Measurements from ENCODE around the gene ZNF32. TPM values are rescaled to one million over a fixed set of nuclear protein-coding genes. Genes with fewer than 3 reads are reported as not detected.

Gene ZNF32, protein sequence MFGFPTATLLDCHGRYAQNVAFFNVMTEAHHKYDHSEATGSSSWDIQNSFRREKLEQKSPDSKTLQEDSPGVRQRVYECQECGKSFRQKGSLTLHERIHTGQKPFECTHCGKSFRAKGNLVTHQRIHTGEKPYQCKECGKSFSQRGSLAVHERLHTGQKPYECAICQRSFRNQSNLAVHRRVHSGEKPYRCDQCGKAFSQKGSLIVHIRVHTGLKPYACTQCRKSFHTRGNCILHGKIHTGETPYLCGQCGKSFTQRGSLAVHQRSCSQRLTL
- total RNA-seq (2022) (17.1 and 17.8 TPM in 2 replicates), Bru-seq, nascent RNA (percentile 64 among the genes with signal in this experiment), BruChase-seq, experiment 1, labeled RNA remaining after a 6-hour chase (percentile 73 among the genes with signal in this experiment), BruChase-seq, experiment 2, labeled RNA remaining after a 2-hour chase (percentile 70 among the genes with signal in this experiment)
- long read RNA-seq, transcript ZNF32-201 (3 exons, 1,137 nt), result major isoform, 10 of 19 reads
- long read RNA-seq, partial matches to known transcripts, result 1 of 19 reads
- long read RNA-seq, other reads (novel, unspliced or antisense), result 6 of 19 reads

DNA sequence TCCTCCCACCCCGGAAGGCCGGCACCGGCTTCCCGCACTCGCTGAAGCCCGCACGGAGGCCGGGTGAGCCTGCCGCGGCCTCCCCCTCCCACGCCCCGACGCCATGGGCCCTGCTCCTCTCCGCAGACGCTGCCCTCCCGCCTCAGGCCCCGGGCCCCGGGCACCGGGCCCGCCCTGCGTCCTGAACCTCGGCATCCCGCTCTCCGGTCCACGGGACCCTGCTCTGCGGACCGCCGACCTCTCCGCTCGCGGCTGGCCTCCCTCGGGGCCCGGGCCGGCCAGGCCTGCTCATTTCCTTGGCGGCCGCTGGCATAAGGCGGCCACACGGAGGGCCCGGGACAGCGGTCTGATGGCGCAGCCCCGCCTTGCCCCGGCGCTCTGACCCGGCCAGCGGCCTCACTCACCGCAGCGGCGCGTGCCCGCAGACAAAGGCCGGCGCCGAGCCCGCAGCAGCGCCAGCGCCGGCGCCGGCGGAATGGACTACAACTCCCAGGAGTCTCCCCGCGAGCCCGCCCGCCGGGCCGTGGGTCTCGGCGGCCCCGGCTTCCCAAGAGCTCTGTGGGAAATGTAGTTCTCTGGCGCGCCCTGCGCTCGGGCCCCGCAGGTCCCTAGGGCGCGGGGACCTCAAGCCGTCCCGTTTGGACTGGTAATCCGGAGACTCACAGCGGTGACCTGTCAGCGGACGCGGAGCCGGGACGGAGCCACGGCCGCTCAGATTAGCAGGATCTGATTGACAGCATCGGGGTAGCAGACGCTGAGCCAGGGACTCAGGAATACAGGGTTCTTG, at the start of gene ZNF32:
ZNF32 (minus strand) TSS at position 484 of the 787 bp plus-strand sequence. CDS start 2,748 bp downstream, outside the sequence.
- peak; percentile 86 for DNase-seq
- TF ChIP-seq, protein P1, sequence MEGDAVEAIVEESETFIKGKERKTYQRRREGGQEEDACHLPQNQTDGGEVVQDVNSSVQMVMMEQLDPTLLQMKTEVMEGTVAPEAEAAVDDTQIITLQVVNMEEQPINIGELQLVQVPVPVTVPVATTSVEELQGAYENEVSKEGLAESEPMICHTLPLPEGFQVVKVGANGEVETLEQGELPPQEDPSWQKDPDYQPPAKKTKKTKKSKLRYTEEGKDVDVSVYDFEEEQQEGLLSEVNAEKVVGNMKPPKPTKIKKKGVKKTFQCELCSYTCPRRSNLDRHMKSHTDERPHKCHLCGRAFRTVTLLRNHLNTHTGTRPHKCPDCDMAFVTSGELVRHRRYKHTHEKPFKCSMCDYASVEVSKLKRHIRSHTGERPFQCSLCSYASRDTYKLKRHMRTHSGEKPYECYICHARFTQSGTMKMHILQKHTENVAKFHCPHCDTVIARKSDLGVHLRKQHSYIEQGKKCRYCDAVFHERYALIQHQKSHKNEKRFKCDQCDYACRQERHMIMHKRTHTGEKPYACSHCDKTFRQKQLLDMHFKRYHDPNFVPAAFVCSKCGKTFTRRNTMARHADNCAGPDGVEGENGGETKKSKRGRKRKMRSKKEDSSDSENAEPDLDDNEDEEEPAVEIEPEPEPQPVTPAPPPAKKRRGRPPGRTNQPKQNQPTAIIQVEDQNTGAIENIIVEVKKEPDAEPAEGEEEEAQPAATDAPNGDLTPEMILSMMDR (IDR thresholded peaks at IDR 0.05; ENCODE audit: unreplicated experiment), result no peak
- H3K4me1 Mint-ChIP-seq (ENCODE audit: low read depth, unreplicated experiment), result peaks cover 5% of the 10 kb centered on the region
- no TSS peak for BruUV-seq (replicated peaks)
- peaks cover 25% of the 10 kb centered on the region for H3K36me3 Mint-ChIP-seq (ENCODE audit: insufficient read depth, unreplicated experiment)
- peak within 1 kb of the TSS; percentile 91 for H3K4me3 Mint-ChIP-seq (ENCODE audit: low read depth, unreplicated experiment)
- peak within 1 kb of the TSS; percentile 54 for H3K27ac Mint-ChIP-seq (ENCODE audit: unreplicated experiment)
- H3K27me3 Mint-ChIP-seq (ENCODE audit: unreplicated experiment), result peaks cover 7% of the 10 kb centered on the region
- intact Hi-C loops (cut with micrococcal nuclease; ENCODE audit: unreplicated experiment), result no loop called here
- peaks cover 15% of the 10 kb centered on the region for H3K9me3 Mint-ChIP-seq (ENCODE audit: low read depth, unreplicated experiment)
- CTCF ChIA-PET, result no interaction called here

DNA sequence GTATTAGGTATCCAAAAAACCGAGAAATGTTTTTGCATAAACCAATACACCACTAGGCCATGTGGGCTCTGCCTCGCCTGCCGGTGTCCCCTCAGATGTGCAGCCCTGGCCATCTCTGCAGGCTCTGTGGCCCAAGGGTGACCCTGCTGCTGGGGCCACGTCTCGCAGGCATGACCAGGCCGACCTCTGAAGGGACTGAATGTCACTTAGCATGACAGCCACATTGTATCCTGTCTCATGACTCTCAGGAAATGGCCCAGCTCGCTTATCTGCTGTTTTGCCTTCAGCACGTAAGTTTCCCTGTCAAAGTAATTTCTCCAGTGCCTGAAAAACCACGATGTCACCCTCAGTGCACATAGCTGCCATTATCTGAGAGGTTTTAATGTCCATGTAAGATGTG, 49.5 kb upstream of the ZNF32 start:
- TF ChIP-seq, protein P1 (IDR thresholded peaks at IDR 0.05; ENCODE audit: unreplicated experiment), result no peak
- Mint-ChIP-seq H3K9me3 (ENCODE audit: low read depth, unreplicated experiment) (no peaks in the 10 kb centered on the region), H3K4me3 (ENCODE audit: low read depth, unreplicated experiment) (no peak overlapping the region), H3K27me3 (ENCODE audit: unreplicated experiment) (peaks cover 23% of the 10 kb centered on the region), H3K4me1 (ENCODE audit: low read depth, unreplicated experiment) (no peaks in the 10 kb centered on the region), H3K36me3 (ENCODE audit: insufficient read depth, unreplicated experiment) (no peaks in the 10 kb centered on the region), H3K27ac (ENCODE audit: unreplicated experiment) (no peak overlapping the region)
- no TSS peak for BruUV-seq (replicated peaks)
- intact Hi-C loops (cut with micrococcal nuclease; ENCODE audit: unreplicated experiment), result no loop called here
- CTCF ChIA-PET, result no interaction called here
- no peak for DNase-seq

DNA sequence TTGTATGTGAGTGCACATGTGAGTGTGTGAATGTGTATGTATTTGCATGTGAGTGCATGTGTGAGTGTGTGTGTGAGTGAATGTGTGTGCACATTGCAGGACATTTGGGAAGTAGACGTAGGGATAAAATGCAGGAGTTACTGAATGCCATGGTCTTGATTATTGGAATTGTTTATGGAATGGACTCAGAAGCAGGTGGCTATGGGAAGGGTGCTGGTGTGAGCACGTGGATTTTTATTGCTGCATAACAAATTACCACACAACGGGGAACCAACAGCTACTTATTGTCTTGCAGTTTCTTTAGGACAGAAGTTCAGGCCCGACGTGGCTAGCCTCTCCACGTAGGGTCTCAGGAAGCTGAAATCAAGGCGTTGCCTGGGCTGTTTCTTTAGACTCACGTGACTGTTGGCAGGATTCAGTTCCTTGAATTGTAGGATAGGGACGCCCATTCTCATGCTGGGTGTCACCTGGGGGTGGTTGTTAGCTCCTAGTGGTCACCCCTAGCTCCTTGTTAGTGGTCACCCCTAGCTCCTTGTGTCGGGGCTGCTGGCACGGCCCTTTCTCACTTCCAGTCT, 48.3 kb upstream of the ZNF32 start:
- intact Hi-C loops (cut with micrococcal nuclease; ENCODE audit: unreplicated experiment), result no loop called here
- no peaks in the 10 kb centered on the region for H3K4me1 Mint-ChIP-seq (ENCODE audit: low read depth, unreplicated experiment)
- H3K36me3 Mint-ChIP-seq (ENCODE audit: insufficient read depth, unreplicated experiment), result no peaks in the 10 kb centered on the region
- H3K27me3 Mint-ChIP-seq (ENCODE audit: unreplicated experiment), result peaks cover 23% of the 10 kb centered on the region
- DNase-seq, result no peak
- BruUV-seq (replicated peaks), result no TSS peak
- CTCF ChIA-PET, result no interaction called here
- no peak overlapping the region for H3K4me3 Mint-ChIP-seq (ENCODE audit: low read depth, unreplicated experiment)
- TF ChIP-seq, protein P1 (IDR thresholded peaks at IDR 0.05; ENCODE audit: unreplicated experiment), result no peak
- H3K9me3 Mint-ChIP-seq (ENCODE audit: low read depth, unreplicated experiment), result no peaks in the 10 kb centered on the region
- no peak overlapping the region for H3K27ac Mint-ChIP-seq (ENCODE audit: unreplicated experiment)

DNA sequence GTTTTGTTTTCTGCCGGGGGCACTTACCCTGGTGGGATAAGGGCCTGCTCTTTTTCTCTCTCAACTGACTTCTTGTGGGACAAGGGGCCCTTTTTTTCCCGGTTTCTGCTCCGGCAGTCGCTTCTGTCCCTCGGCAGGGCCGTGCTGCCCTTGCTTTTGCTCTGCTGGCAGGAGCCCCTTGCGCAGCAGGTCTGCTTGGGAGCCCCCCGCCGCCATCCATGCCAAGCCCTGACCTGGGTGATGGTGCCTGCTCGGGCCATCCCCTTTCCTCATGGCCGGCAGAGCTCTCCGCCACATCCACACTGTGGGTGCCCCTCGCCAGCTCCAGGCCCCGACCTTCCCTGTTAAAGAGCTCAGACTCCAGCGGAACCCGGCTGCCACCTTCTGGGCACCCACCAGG, 47.0 kb upstream of the ZNF32 start:
- DNase-seq, result no peak
- no peak overlapping the region for H3K27ac Mint-ChIP-seq (ENCODE audit: unreplicated experiment)
- intact Hi-C loops (cut with micrococcal nuclease; ENCODE audit: unreplicated experiment), result no loop called here
- H3K27me3 Mint-ChIP-seq (ENCODE audit: unreplicated experiment), result peaks cover 17% of the 10 kb centered on the region
- no peaks in the 10 kb centered on the region for H3K9me3 Mint-ChIP-seq (ENCODE audit: low read depth, unreplicated experiment)
- TF ChIP-seq, protein P1 (IDR thresholded peaks at IDR 0.05; ENCODE audit: unreplicated experiment), result no peak
- CTCF ChIA-PET, result no interaction called here
- BruUV-seq (replicated peaks), result no TSS peak
- H3K4me3 Mint-ChIP-seq (ENCODE audit: low read depth, unreplicated experiment), result no peak overlapping the region
- H3K36me3 Mint-ChIP-seq (ENCODE audit: insufficient read depth, unreplicated experiment), result no peaks in the 10 kb centered on the region
- H3K4me1 Mint-ChIP-seq (ENCODE audit: low read depth, unreplicated experiment), result no peaks in the 10 kb centered on the region

All from Calu3 (cell line).